Karpas-422 (cell line): ENCODE data around the gene HIVEP3. TPM values are rescaled to one million over a fixed set of nuclear protein-coding genes. Genes with fewer than 3 reads are reported as not detected.

Source experiments
- DNase-seq: peaks from one replicate; pipeline ENCODE4 v3.0.0-alpha.2; 2015
- H2AFZ ChIP-seq: fragments of 200-600 bp; sonication (generic); 2 replicates; pipeline ENCODE4 v1.6.1; 2014; ENCODE audit warnings: antibody characterized with exemption, low read length, mixed read lengths
- H3K27ac ChIP-seq: fragments of 200-600 bp; sonication (generic); 2 replicates; pipeline ENCODE4 v1.5.1; 2014; ENCODE audit warnings: mild to moderate bottlenecking, low read length, moderate library complexity
- H3K27me3 ChIP-seq: fragments of 200-600 bp; sonication (generic); 2 replicates; pipeline ENCODE4 v1.6.1; 2014; ENCODE audit warnings: low read length, mixed read lengths
- H3K36me3 ChIP-seq: fragments of 200-600 bp; sonication (generic); 2 replicates; pipeline ENCODE4 v1.6.1; 2014; ENCODE audit warnings: low read length, mixed read lengths; ENCODE audit not compliant: insufficient read depth
- H3K4me1 ChIP-seq: fragments of 200-600 bp; sonication (generic); 2 replicates; pipeline ENCODE4 v1.6.1; 2014; ENCODE audit warnings: mild to moderate bottlenecking, low read length, mixed read lengths
- H3K4me2 ChIP-seq: fragments of 200-600 bp; sonication (generic); 2 replicates; pipeline ENCODE4 v1.6.1; 2014; ENCODE audit warnings: low read length, low read depth, mild to moderate bottlenecking; ENCODE audit not compliant: poor library complexity, severe bottlenecking
- H3K4me3 ChIP-seq: fragments of 200-600 bp; sonication (generic); 2 replicates; pipeline ENCODE4 v1.5.1; 2014; ENCODE audit warnings: mild to moderate bottlenecking, antibody characterized with exemption, low read length, mixed read lengths
- H3K79me2 ChIP-seq: fragments of 200-600 bp; sonication (generic); 2 replicates; pipeline ENCODE4 v1.6.1; 2014; ENCODE audit warnings: mild to moderate bottlenecking, low read length, mixed read lengths
- H3K9ac ChIP-seq: fragments of 200-600 bp; sonication (generic); 2 replicates; pipeline ENCODE4 v1.6.0; 2014; ENCODE audit warnings: low read length
- H3K9me2 ChIP-seq: fragments of 200-600 bp; sonication (generic), shearing (Covaris generic); replicated peaks from 2 replicates; pipeline ENCODE4 v1.6.0; 2014; ENCODE audit warnings: mild to moderate bottlenecking, low read length, moderate library complexity; ENCODE audit not compliant: insufficient read depth
- H3K9me3 ChIP-seq: fragments of 300-700, 200-600 bp; sonication (generic); 2 replicates; pipeline ENCODE4 v1.6.1; 2014; ENCODE audit warnings: low read length, mixed read lengths
- H4K20me1 ChIP-seq: fragments of 200-600 bp; sonication (generic); 2 replicates; pipeline ENCODE4 v1.6.1; 2014; ENCODE audit warnings: mild to moderate bottlenecking, antibody characterized with exemption, low read length, low read depth; ENCODE audit not compliant: insufficient read depth
- total RNA-seq: library from RNA; depleted of rRNA; stranded (reverse); fragments of >200 nt; shearing (Covaris generic); gene quantifications from 2 replicates; pipeline ENCODE4 v1.2.3, GENCODE V29; 2014; ENCODE audit warnings: low replicate concordance

Gene HIVEP3
- total RNA-seq, 1 experiment from 2014 or later, result 1.3 TPM

GRCh38 chr1:41650028-41650880 is 268.5 kb downstream of the HIVEP3 start:
- no peaks in the 10 kb centered on the region for H3K79me2 ChIP-seq
- H3K36me3 ChIP-seq, result no peaks in the 10 kb centered on the region
- no peak overlapping the region for H2AFZ ChIP-seq
- H3K9me3 ChIP-seq, result no peaks in the 10 kb centered on the region
- H3K4me1 ChIP-seq, result peaks cover 3% of the 10 kb centered on the region
- H3K9ac ChIP-seq, result no peak overlapping the region
- H3K4me2 ChIP-seq, result no peak overlapping the region
- no peaks in the 10 kb centered on the region for H3K9me2 ChIP-seq
- no peak for DNase-seq
- H3K27ac ChIP-seq, result no peak overlapping the region
- H3K27me3 ChIP-seq, result no peaks in the 10 kb centered on the region
- no peaks in the 10 kb centered on the region for H4K20me1 ChIP-seq
- no peak overlapping the region for H3K4me3 ChIP-seq

- H3K36me3 ChIP-seq, result no peaks in the 10 kb centered on the region
- no peak overlapping the region for H3K9ac ChIP-seq
- H3K4me2 ChIP-seq, result no peak overlapping the region
- no peaks in the 10 kb centered on the region for H3K27me3 ChIP-seq
- DNase-seq, result no peak
- H3K4me1 ChIP-seq, result peaks cover 8% of the 10 kb centered on the region
- no peaks in the 10 kb centered on the region for H3K9me2 ChIP-seq
- H3K4me3 ChIP-seq, result no peak overlapping the region
- no peaks in the 10 kb centered on the region for H3K9me3 ChIP-seq
- H4K20me1 ChIP-seq, result no peaks in the 10 kb centered on the region
- no peak overlapping the region for H3K27ac ChIP-seq
- no peaks in the 10 kb centered on the region for H3K79me2 ChIP-seq
- H2AFZ ChIP-seq, result no peak overlapping the region
Observed at GRCh38 chr1:41649396-41650027, 269.2 kb downstream of the HIVEP3 start.

- Histone ChIP-seq H3K79me2 (no peaks in the 10 kb centered on the region), H4K20me1 (no peaks in the 10 kb centered on the region), H3K4me1 (peaks cover 8% of the 10 kb centered on the region), H3K27ac (no peak overlapping the region), H3K9me2 (no peaks in the 10 kb centered on the region), H3K27me3 (no peaks in the 10 kb centered on the region), H2AFZ (no peak overlapping the region), H3K36me3 (no peaks in the 10 kb centered on the region), H3K4me2 (no peak overlapping the region), H3K4me3 (no peak overlapping the region), H3K9ac (no peak overlapping the region), H3K9me3 (no peaks in the 10 kb centered on the region)
- DNase-seq, result no peak
Observed at GRCh38 chr1:41648844-41649243, 269.9 kb downstream of the HIVEP3 start.

GRCh38 chr1:41648230-41648629 is 270.5 kb downstream of the HIVEP3 start:
- Histone ChIP-seq H3K9me2 (no peaks in the 10 kb centered on the region), H3K27ac (no peak overlapping the region), H4K20me1 (no peaks in the 10 kb centered on the region)

GRCh38 chr1:41647221-41648135 is 271.2 kb downstream of the HIVEP3 start:
- DNase-seq, result no peak
- H3K9ac ChIP-seq, result no peak overlapping the region

More at GRCh38 chr1:41648230-41648629, 270.5 kb downstream of the HIVEP3 start:
- DNase-seq, result no peak
- H2AFZ ChIP-seq, result no peak overlapping the region
- H3K4me1 ChIP-seq, result peaks cover 8% of the 10 kb centered on the region
- H3K4me3 ChIP-seq, result no peak overlapping the region
- H3K79me2 ChIP-seq, result no peaks in the 10 kb centered on the region
- no peaks in the 10 kb centered on the region for H3K9me3 ChIP-seq
- H3K36me3 ChIP-seq, result no peaks in the 10 kb centered on the region
- no peaks in the 10 kb centered on the region for H3K27me3 ChIP-seq
- no peak overlapping the region for H3K4me2 ChIP-seq
- no peak overlapping the region for H3K9ac ChIP-seq

GRCh38 chr1:41646186-41646585 is 272.5 kb downstream of the HIVEP3 start:
- Histone ChIP-seq H3K27ac (no peak overlapping the region), H2AFZ (no peak overlapping the region), H3K79me2 (no peaks in the 10 kb centered on the region), H3K4me2 (no peak overlapping the region), H3K4me1 (peaks cover 18% of the 10 kb centered on the region), H4K20me1 (no peaks in the 10 kb centered on the region), H3K27me3 (no peaks in the 10 kb centered on the region), H3K36me3 (no peaks in the 10 kb centered on the region), H3K9me3 (no peaks in the 10 kb centered on the region), H3K9me2 (no peaks in the 10 kb centered on the region), H3K9ac (no peak overlapping the region), H3K4me3 (no peak overlapping the region)
- DNase-seq, result no peak

More at GRCh38 chr1:41647221-41648135, 271.2 kb downstream of the HIVEP3 start:
- no peak overlapping the region for H3K27ac ChIP-seq
- H3K4me1 ChIP-seq, result peaks cover 8% of the 10 kb centered on the region
- no peaks in the 10 kb centered on the region for H3K9me2 ChIP-seq
- no peaks in the 10 kb centered on the region for H3K9me3 ChIP-seq
- no peaks in the 10 kb centered on the region for H4K20me1 ChIP-seq
- H3K4me2 ChIP-seq, result no peak overlapping the region
- no peak overlapping the region for H2AFZ ChIP-seq
- no peaks in the 10 kb centered on the region for H3K36me3 ChIP-seq
- no peak overlapping the region for H3K4me3 ChIP-seq
- H3K79me2 ChIP-seq, result no peaks in the 10 kb centered on the region
- H3K27me3 ChIP-seq, result no peaks in the 10 kb centered on the region

GRCh38 chr1:41645062-41645461 is 273.7 kb downstream of the HIVEP3 start:
- Histone ChIP-seq H3K4me2 (no peak overlapping the region), H3K27ac (no peak overlapping the region), H2AFZ (no peak overlapping the region), H3K9ac (no peak overlapping the region), H3K27me3 (no peaks in the 10 kb centered on the region), H3K4me1 (peaks cover 23% of the 10 kb centered on the region), H3K4me3 (no peak overlapping the region), H3K79me2 (no peaks in the 10 kb centered on the region), H4K20me1 (0 out of 2 replicates have a peak, but pooled peaks cover 3% of the 10 kb centered on the region), H3K36me3 (no peaks in the 10 kb centered on the region), H3K9me2 (no peaks in the 10 kb centered on the region), H3K9me3 (no peaks in the 10 kb centered on the region)
- no peak for DNase-seq
